COLO668 (cell line): ENCODE data around the gene SLC26A2.

Source experiments
- DNase-seq: peaks from one replicate; lab custom pipeline; 2025; ENCODE audit not compliant: unreplicated experiment; lab: John Stamatoyannopoulos, UW

The SLC26A2 gene

GRCh38 chr5:150035139-150035895, 74.8 kb downstream of the SLC26A2 start:
- DNase-seq = no peak

- no peak for DNase-seq
Measured at GRCh38 chr5:150036513-150036912, 76.0 kb downstream of the SLC26A2 start.
